GM19468 (cell line): Measurements from ENCODE around the gene OR10R2.

Experiments used
- ATAC-seq: cut with Tn5 transposase; IDR thresholded peaks from one replicate; pipeline ENCODE4 v1.9.1; 2021; ENCODE audit warnings: mild to moderate bottlenecking, moderate library complexity, moderate number of reproducible peaks; ENCODE audit not compliant: unreplicated experiment; ENCODE audit errors: extremely low read depth

Gene OR10R2

DNA sequence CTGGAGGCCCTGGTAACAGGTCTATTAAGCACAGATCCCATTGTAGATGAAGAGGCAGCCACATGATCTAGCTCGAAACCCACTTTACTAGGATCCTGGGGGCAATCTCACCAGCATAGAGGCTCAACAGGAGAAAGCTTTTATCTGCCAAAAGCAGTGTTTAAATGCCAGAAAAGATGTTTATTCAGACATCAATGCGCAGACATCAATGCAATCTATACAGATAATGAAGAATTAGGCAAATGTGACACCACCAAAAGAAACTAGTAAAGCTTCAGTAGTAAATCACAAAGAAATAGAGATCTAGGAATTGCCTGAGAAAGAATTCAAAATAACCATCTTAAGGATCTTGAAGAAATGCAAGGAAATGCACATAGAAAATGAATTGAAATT lies 49.6 kb downstream of the OR10R2 start:
- ATAC-seq = no peak

DNA sequence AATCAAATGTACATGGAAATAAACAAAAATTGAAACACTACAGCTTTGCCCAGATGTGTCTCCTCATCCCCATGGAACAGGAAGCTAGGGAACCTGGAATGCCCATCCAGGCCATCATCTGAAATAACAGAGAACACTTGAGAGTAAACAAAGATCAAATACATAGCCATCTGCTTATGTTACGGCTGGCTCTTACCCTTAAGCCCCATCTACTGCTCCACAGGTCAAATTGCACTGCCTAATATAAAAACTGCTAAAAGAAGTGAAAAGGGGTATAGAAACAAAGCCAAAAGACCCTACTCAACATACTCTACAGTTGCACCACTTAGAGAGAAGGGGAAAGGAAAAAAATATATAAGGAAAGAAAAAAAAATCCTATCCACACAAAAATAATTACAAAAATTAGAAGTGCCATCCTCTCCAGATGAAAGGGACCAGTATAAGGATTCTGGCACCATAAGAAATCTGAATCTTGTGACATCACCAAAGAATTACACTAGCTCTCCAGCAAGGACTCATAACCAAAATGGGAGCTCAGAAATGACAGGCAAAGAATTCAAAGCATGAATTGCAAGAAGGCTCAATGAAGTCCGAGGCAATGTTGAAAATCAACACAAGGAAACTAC lies 55.3 kb downstream of the OR10R2 start:
- no peak for ATAC-seq
